Fibroblast of the aortic adventitia (primary cell): Measurements from ENCODE around the gene ESPNL. TPM values are rescaled to one million over a fixed set of nuclear protein-coding genes. Genes with fewer than 3 reads are reported as not detected.

Experiments
- DNase-seq: peaks from one replicate; pipeline ENCODE4 v3.0.0-alpha.2; 2010; ENCODE audit warnings: low read depth
- H3K4me3 ChIP-seq: 2 replicates; pipeline ENCODE4 v1.5.1; 2011; ENCODE audit warnings: low read depth, mild to moderate bottlenecking, control low read depth, low read length, moderate library complexity
- CTCF ChIP-seq: IDR thresholded peaks from 2 replicates; pipeline ENCODE4 v1.5.1; 2011; ENCODE audit warnings: mild to moderate bottlenecking, low read length, control low read depth, inconsistent platforms; ENCODE audit not compliant: insufficient read depth
- total RNA-seq: library from RNA; depleted of rRNA; stranded (reverse); fragments of >200 nt; gene quantifications from 2 replicates; pipeline ENCODE4 v1.2.3, GENCODE V29; 2012; ENCODE audit warnings: low replicate concordance

Gene ESPNL
- total RNA-seq, 1 donor = 1.4 TPM

- no peak overlapping the region for H3K4me3 ChIP-seq
- TF ChIP-seq CTCF = no peak
- no peak for DNase-seq
These were observed 28.4 kb downstream of the ESPNL start for GRCh38 chr2:238128534-238129001.

- no peak overlapping the region for H3K4me3 ChIP-seq
- no peak for TF ChIP-seq CTCF
- DNase-seq = no peak
These were observed 29.2 kb downstream of the ESPNL start for GRCh38 chr2:238129166-238130010.

GRCh38 chr2:238130111-238130695 is 30.1 kb downstream of the ESPNL start:
- H3K4me3 ChIP-seq = no peak overlapping the region
- TF ChIP-seq CTCF = no peak
- no peak for DNase-seq

GRCh38 chr2:238130696-238131628 is 30.8 kb downstream of the ESPNL start:
- no peak overlapping the region for H3K4me3 ChIP-seq
- no peak for TF ChIP-seq CTCF
- no peak for DNase-seq

- no peak for TF ChIP-seq CTCF
- H3K4me3 ChIP-seq = no peak overlapping the region
- no peak for DNase-seq
These were observed 31.8 kb downstream of the ESPNL start for GRCh38 chr2:238131761-238132462.
